ENCODE data around the gene PIGM. TPM values are rescaled to one million over a fixed set of nuclear protein-coding genes. Genes with fewer than 3 reads are reported as not detected.

Gene PIGM
- total and polyA plus RNA-seq, 2 donors: 4.6 to 6.2 TPM

GRCh38 chr1:160022330-160023310, 9.2 kb downstream of the PIGM start:
- 53% methylated on average over 6 of the region's 6 CpGs for WGBS
- no peak for DNase-seq (ENCODE audit: extremely low spot score)
- H3K36me3 ChIP-seq (ENCODE audit: insufficient read depth): no peaks in the 10 kb centered on the region
- H3K4me3 ChIP-seq (ENCODE audit: low read depth, low read length): no peak overlapping the region
- no peak overlapping the region for H3K27ac ChIP-seq (ENCODE audit: low read depth)
- no peaks in the 10 kb centered on the region for H3K4me1 ChIP-seq (ENCODE audit: insufficient read depth)

- 75% methylated on average over 5 of the region's 5 CpGs for WGBS
- Histone ChIP-seq H3K27ac (ENCODE audit: low read depth) (no peak overlapping the region), H3K4me3 (ENCODE audit: low read depth, low read length) (no peak overlapping the region), H3K4me1 (ENCODE audit: insufficient read depth) (no peaks in the 10 kb centered on the region), H3K36me3 (ENCODE audit: insufficient read depth) (no peaks in the 10 kb centered on the region)
- DNase-seq (ENCODE audit: extremely low spot score): no peak
These were observed 10.3 kb downstream of the PIGM start for GRCh38 chr1:160021376-160022074.

GRCh38 chr1:160020196-160020595, 11.6 kb downstream of the PIGM start:
- no peak overlapping the region for H3K27ac ChIP-seq (ENCODE audit: low read depth)
- H3K36me3 ChIP-seq (ENCODE audit: insufficient read depth): no peaks in the 10 kb centered on the region
- WGBS: 84% methylated on average over 5 of the region's 5 CpGs
- no peaks in the 10 kb centered on the region for H3K4me1 ChIP-seq (ENCODE audit: insufficient read depth)
- no peak overlapping the region for H3K4me3 ChIP-seq (ENCODE audit: low read depth, low read length)
- DNase-seq (ENCODE audit: extremely low spot score): no peak

GRCh38 chr1:160018900-160019299, 12.9 kb downstream of the PIGM start:
- no peaks in the 10 kb centered on the region for H3K36me3 ChIP-seq (ENCODE audit: insufficient read depth)
- no peak overlapping the region for H3K4me3 ChIP-seq (ENCODE audit: low read depth, low read length)
- DNase-seq (ENCODE audit: extremely low spot score): no peak
- H3K4me1 ChIP-seq (ENCODE audit: insufficient read depth): no peaks in the 10 kb centered on the region
- 43% methylated on average over 1 of the region's 1 CpG for WGBS
- H3K27ac ChIP-seq (ENCODE audit: low read depth): no peak overlapping the region

- DNase-seq (ENCODE audit: extremely low spot score): no peak
- H3K4me1 ChIP-seq (ENCODE audit: insufficient read depth): no peaks in the 10 kb centered on the region
- 65% methylated on average over 3 of the region's 3 CpGs for WGBS
- no peaks in the 10 kb centered on the region for H3K36me3 ChIP-seq (ENCODE audit: insufficient read depth)
- H3K27ac ChIP-seq (ENCODE audit: low read depth): no peak overlapping the region
- no peak overlapping the region for H3K4me3 ChIP-seq (ENCODE audit: low read depth, low read length)
These were observed 13.4 kb downstream of the PIGM start for GRCh38 chr1:160018347-160018746.

- 73% methylated on average over 1 of the region's 1 CpG for WGBS
- no peak overlapping the region for H3K4me3 ChIP-seq (ENCODE audit: low read depth, low read length)
- H3K4me1 ChIP-seq (ENCODE audit: insufficient read depth): no peaks in the 10 kb centered on the region
- DNase-seq (ENCODE audit: extremely low spot score): no peak
- H3K36me3 ChIP-seq (ENCODE audit: insufficient read depth): no peaks in the 10 kb centered on the region
- no peak overlapping the region for H3K27ac ChIP-seq (ENCODE audit: low read depth)
These were observed 14.2 kb downstream of the PIGM start for GRCh38 chr1:160017592-160017991.

GRCh38 chr1:160011781-160012180, 20.0 kb downstream of the PIGM start:
- Histone ChIP-seq H3K27ac (ENCODE audit: low read depth) (no peak overlapping the region), H3K4me3 (ENCODE audit: low read depth, low read length) (no peak overlapping the region), H3K4me1 (ENCODE audit: insufficient read depth) (no peaks in the 10 kb centered on the region), H3K36me3 (ENCODE audit: insufficient read depth) (no peaks in the 10 kb centered on the region)
- DNase-seq (ENCODE audit: extremely low spot score): no peak
- WGBS: 57% methylated on average over 3 of the region's 3 CpGs

- no peaks in the 10 kb centered on the region for H3K36me3 ChIP-seq (ENCODE audit: insufficient read depth)
These were observed 22.0 kb downstream of the PIGM start for GRCh38 chr1:160009801-160010200.

GRCh38 chr1:160009081-160009480, 22.7 kb downstream of the PIGM start:
- 80% methylated on average over 2 of the region's 2 CpGs for WGBS
- Histone ChIP-seq H3K36me3 (ENCODE audit: insufficient read depth) (no peaks in the 10 kb centered on the region), H3K4me1 (ENCODE audit: insufficient read depth) (no peaks in the 10 kb centered on the region), H3K27ac (ENCODE audit: low read depth) (no peak overlapping the region), H3K4me3 (ENCODE audit: low read depth, low read length) (no peak overlapping the region)
- no peak for DNase-seq (ENCODE audit: extremely low spot score)

More at GRCh38 chr1:160009801-160010200, 22.0 kb downstream of the PIGM start:
- DNase-seq (ENCODE audit: extremely low spot score): no peak
- Histone ChIP-seq H3K4me3 (ENCODE audit: low read depth, low read length) (no peak overlapping the region), H3K4me1 (ENCODE audit: insufficient read depth) (no peaks in the 10 kb centered on the region), H3K27ac (ENCODE audit: low read depth) (no peak overlapping the region)
- 50% methylated on average over 2 of the region's 2 CpGs for WGBS

- no peak overlapping the region for H3K27ac ChIP-seq (ENCODE audit: low read depth)
- H3K36me3 ChIP-seq (ENCODE audit: insufficient read depth): no peaks in the 10 kb centered on the region
- no peaks in the 10 kb centered on the region for H3K4me1 ChIP-seq (ENCODE audit: insufficient read depth)
- H3K4me3 ChIP-seq (ENCODE audit: low read depth, low read length): no peak overlapping the region
- 70% methylated on average over 3 of the region's 3 CpGs for WGBS
- no peak for DNase-seq (ENCODE audit: extremely low spot score)
These were observed 24.1 kb downstream of the PIGM start for GRCh38 chr1:160007577-160008200.

- no peaks in the 10 kb centered on the region for H3K36me3 ChIP-seq (ENCODE audit: insufficient read depth)
- H3K27ac ChIP-seq (ENCODE audit: low read depth): no peak overlapping the region
- no peak overlapping the region for H3K4me3 ChIP-seq (ENCODE audit: low read depth, low read length)
- 29% methylated on average over 5 of the region's 5 CpGs for WGBS
- no peak for DNase-seq (ENCODE audit: extremely low spot score)
- H3K4me1 ChIP-seq (ENCODE audit: insufficient read depth): no peaks in the 10 kb centered on the region
These were observed 25.4 kb downstream of the PIGM start for GRCh38 chr1:160006312-160006940.

- H3K36me3 ChIP-seq (ENCODE audit: insufficient read depth): no peaks in the 10 kb centered on the region
- no peaks in the 10 kb centered on the region for H3K4me1 ChIP-seq (ENCODE audit: insufficient read depth)
- no peak overlapping the region for H3K27ac ChIP-seq (ENCODE audit: low read depth)
- no peak overlapping the region for H3K4me3 ChIP-seq (ENCODE audit: low read depth, low read length)
- 87% methylated on average over 4 of the region's 4 CpGs for WGBS
- DNase-seq (ENCODE audit: extremely low spot score): no peak
These were observed 26.7 kb downstream of the PIGM start for GRCh38 chr1:160005070-160005469.

GRCh38 chr1:160004425-160004824, 27.4 kb downstream of the PIGM start:
- H3K36me3 ChIP-seq (ENCODE audit: insufficient read depth): no peaks in the 10 kb centered on the region
- 81% methylated on average over 2 of the region's 2 CpGs for WGBS
- DNase-seq (ENCODE audit: extremely low spot score): no peak
- H3K4me1 ChIP-seq (ENCODE audit: insufficient read depth): no peaks in the 10 kb centered on the region
- H3K4me3 ChIP-seq (ENCODE audit: low read depth, low read length): no peak overlapping the region
- H3K27ac ChIP-seq (ENCODE audit: low read depth): no peak overlapping the region

Data from urinary bladder (tissue), 4 donors.